Raji (cell line): Measurements from ENCODE around the gene COL4A2.

ENCODE experiments used
- POLR2A ChIP-seq: IDR thresholded peaks from 2 replicates; pipeline ENCODE4 v1.6.1; 2011; ENCODE audit warnings: low read depth, low read length, control low read depth; ENCODE audit not compliant: insufficient read depth

COL4A2 gene

GRCh38 chr13:110294622-110295021 is 12.5 kb upstream of the COL4A2 start:
- TF ChIP-seq POLR2A, result no peak

- TF ChIP-seq POLR2A, result no peak
Observed at GRCh38 chr13:110297011-110297410, 10.1 kb upstream of the COL4A2 start.

- TF ChIP-seq POLR2A, result no peak
Observed at GRCh38 chr13:110297766-110298504, 9.1 kb upstream of the COL4A2 start.

- TF ChIP-seq POLR2A, result no peak
Observed at GRCh38 chr13:110298505-110299282, 8.4 kb upstream of the COL4A2 start.

- no peak for TF ChIP-seq POLR2A
Observed at GRCh38 chr13:110299283-110299840, 7.7 kb upstream of the COL4A2 start.

- no peak for TF ChIP-seq POLR2A
Observed at GRCh38 chr13:110300090-110300815, 6.8 kb upstream of the COL4A2 start.

GRCh38 chr13:110301083-110301482 is 6.0 kb upstream of the COL4A2 start:
- no peak for TF ChIP-seq POLR2A

GRCh38 chr13:110301606-110302553 is 5.2 kb upstream of the COL4A2 start:
- no peak for TF ChIP-seq POLR2A

- TF ChIP-seq POLR2A, result no peak
Observed at GRCh38 chr13:110302997-110303396, 4.1 kb upstream of the COL4A2 start.

GRCh38 chr13:110303644-110304043 is 3.4 kb upstream of the COL4A2 start:
- TF ChIP-seq POLR2A, result no peak

GRCh38 chr13:110304256-110304655 is 2.8 kb upstream of the COL4A2 start:
- no peak for TF ChIP-seq POLR2A

GRCh38 chr13:110305001-110305400 is 2.1 kb upstream of the COL4A2 start:
- TF ChIP-seq POLR2A, result no peak

GRCh38 chr13:110305544-110305943 is 1.5 kb upstream of the COL4A2 start:
- no peak for TF ChIP-seq POLR2A

- TF ChIP-seq POLR2A, result no peak
Observed at GRCh38 chr13:110305949-110306339, 1.1 kb upstream of the COL4A2 start.
